GM19455 (cell line): ENCODE measurements around the gene CTCF.

Experiments used
- ATAC-seq: cut with Tn5 transposase; IDR thresholded peaks from one replicate; pipeline ENCODE4 v1.9.1; 2021; ENCODE audit not compliant: unreplicated experiment

The CTCF gene

GRCh38 chr16:67663151-67663876 is 101.0 kb downstream of the CTCF start:
- ATAC-seq = no peak

GRCh38 chr16:67663877-67664222 is 101.5 kb downstream of the CTCF start:
- ATAC-seq = no peak

- ATAC-seq = no peak
Observed at GRCh38 chr16:67664258-67664657, 101.9 kb downstream of the CTCF start.

GRCh38 chr16:67664871-67665270 is 102.5 kb downstream of the CTCF start:
- no peak for ATAC-seq

- ATAC-seq = no peak
Observed at GRCh38 chr16:67665598-67665997, 103.3 kb downstream of the CTCF start.

GRCh38 chr16:67666032-67666551 is 103.8 kb downstream of the CTCF start:
- ATAC-seq = no peak

- ATAC-seq = peak; percentile 60
Observed at GRCh38 chr16:67666559-67667452, 104.5 kb downstream of the CTCF start, which contains the start of the genes C16orf86 and ENKD1. Gene C16orf86, plus strand, starts transcription at chr16:67666814. Its CDS starts 157 bp downstream, at chr16:67666971. Gene ENKD1, minus strand, starts transcription at chr16:67666750. Its CDS starts 308 bp downstream, at chr16:67666442.

- no peak for ATAC-seq
Observed at GRCh38 chr16:67667453-67667816, 105.1 kb downstream of the CTCF start.

GRCh38 chr16:67667817-67668494 is 105.6 kb downstream of the CTCF start:
- peak; percentile 53 for ATAC-seq

- no peak for ATAC-seq
Observed at GRCh38 chr16:67668495-67669157, 106.3 kb downstream of the CTCF start.

GRCh38 chr16:67669499-67670101 is 107.3 kb downstream of the CTCF start:
- ATAC-seq = no peak

- no peak for ATAC-seq
Observed at GRCh38 chr16:67672306-67672705, 110.0 kb downstream of the CTCF start.

- no peak for ATAC-seq
Observed at GRCh38 chr16:67672739-67673662, 110.7 kb downstream of the CTCF start.

- ATAC-seq = no peak
Observed at GRCh38 chr16:67673712-67674580, 111.6 kb downstream of the CTCF start.

- ATAC-seq = no peak
Observed at GRCh38 chr16:67674851-67675578, 112.7 kb downstream of the CTCF start.

GRCh38 chr16:67675579-67675935 is 113.2 kb downstream of the CTCF start:
- ATAC-seq = no peak

- ATAC-seq = no peak
Observed at GRCh38 chr16:67675999-67676398, 113.7 kb downstream of the CTCF start.

- ATAC-seq = no peak
Observed at GRCh38 chr16:67676516-67676915, 114.2 kb downstream of the CTCF start.
